H1 (cell line): ENCODE data around the gene C1RL. TPM values are rescaled to one million over a fixed set of nuclear protein-coding genes. Genes with fewer than 3 reads are reported as not detected.

Experiments
- CTCF ChIA-PET: fragments of 300-600 bp; sonication (Branson Sonifier 250); formaldehyde crosslinking; loops from one replicate; lab custom pipeline; 2021; ENCODE audit not compliant: partially characterized antibody; lab: Charles Lee
- POLR2A ChIA-PET: fragments of 300-600 bp; sonication (Branson Sonifier 250); formaldehyde crosslinking; loops from one replicate; lab custom pipeline; 2021; ENCODE audit warnings: inconsistent platforms; ENCODE audit not compliant: partially characterized antibody; lab: Charles Lee
- DNase-seq, 2 experiments: peaks; one replicate each; pipeline versions ENCODE4 v3.0.0 to v3.0.0-alpha.2; 2010 to 2022; ENCODE audit warnings: low spot score in 2 of 2, low read depth in 1 of 2, mixed read lengths in 1 of 2
- FAIRE-seq: peaks from 2 replicates; lab custom pipeline; 2011; peaks lifted over from hg19 to GRCh38; lab: Jason Lieb, UNC
- H2AFZ ChIP-seq: 2 replicates; pipeline ENCODE4 v1.8.1; 2012; ENCODE audit warnings: low read length, inconsistent platforms
- H2AK5ac ChIP-seq: 2 replicates; pipeline ENCODE4 v1.6.1; 2013; ENCODE audit warnings: low read depth, low read length
- H2BK120ac ChIP-seq: replicated peaks from 2 replicates; pipeline ENCODE3; 2013; ENCODE audit warnings: low read depth, low read length, inconsistent platforms
- H2BK12ac ChIP-seq: 2 replicates; pipeline ENCODE4 v1.6.1; 2013; ENCODE audit warnings: low read depth, low read length
- H2BK15ac ChIP-seq: 2 replicates; pipeline ENCODE4 v1.6.1; 2013; ENCODE audit warnings: low read length
- H2BK20ac ChIP-seq: 2 replicates; pipeline ENCODE4 v1.6.1; 2013; ENCODE audit warnings: low read length
- H2BK5ac ChIP-seq: 2 replicates; pipeline ENCODE4 v1.6.1; 2013; ENCODE audit warnings: low read depth, low read length
- H3K14ac ChIP-seq: 2 replicates; pipeline ENCODE4 v1.6.1; 2013; ENCODE audit warnings: inconsistent platforms; ENCODE audit not compliant: insufficient read length
- H3K18ac ChIP-seq: 2 replicates; pipeline ENCODE4 v1.6.1; 2013; ENCODE audit warnings: low read length; ENCODE audit errors: extremely low read depth
- H3K23ac ChIP-seq: 2 replicates; pipeline ENCODE4 v1.6.1; 2013; ENCODE audit warnings: inconsistent platforms; ENCODE audit not compliant: insufficient read length
- H3K23me2 ChIP-seq: 2 replicates; pipeline ENCODE4 v1.6.1; 2013; ENCODE audit warnings: low read depth, low read length
- H3K27ac ChIP-seq: 2 replicates; pipeline ENCODE4 v1.6.1; 2011; ENCODE audit warnings: low read depth, low read length, inconsistent platforms
- H3K27me3 ChIP-seq, 4 experiments: replicated peaks in 1 of 4; 1 replicate in 1 of 4; 2 replicates in 3 of 4; pipeline versions ENCODE4 v1.6.1 to v1.8.1; 2011 to 2013; ENCODE audit warnings: low read length in 3 of 4, mild to moderate bottlenecking in 3 of 4, inconsistent platforms in 2 of 4, mixed read lengths in 2 of 4, moderate library complexity in 1 of 4; ENCODE audit not compliant: control insufficient read depth in 3 of 4, insufficient read depth in 3 of 4; ENCODE audit errors: extremely low read depth in 1 of 4
- H3K36me3 ChIP-seq, 4 experiments: 2 replicates each; pipeline versions ENCODE4 v1.6.1 to v1.8.1; 2011 to 2013; ENCODE audit warnings: mild to moderate bottlenecking in 4 of 4, low read length in 3 of 4, moderate library complexity in 2 of 4, control low read depth in 1 of 4, inconsistent platforms in 1 of 4; ENCODE audit not compliant: insufficient read depth in 4 of 4, control insufficient read depth in 2 of 4
- H3K4ac ChIP-seq: replicated peaks from 2 replicates; pipeline ENCODE3; 2013; ENCODE audit warnings: low read length, low read depth, mixed read lengths, inconsistent platforms; ENCODE audit not compliant: insufficient read length
- H3K4me1 ChIP-seq, 4 experiments: replicated peaks in 1 of 4; 1 replicate in 1 of 4; 2 replicates in 3 of 4; pipeline versions ENCODE4 v1.6.1 to v1.8.1; 2011 to 2013; ENCODE audit warnings: low read length in 3 of 4, inconsistent platforms in 2 of 4, mixed read lengths in 1 of 4; ENCODE audit not compliant: insufficient read depth in 4 of 4, control insufficient read depth in 3 of 4
- H3K4me2 ChIP-seq, 2 experiments: 2 replicates each; pipeline versions ENCODE4 v1.6.1 to v1.8.1; 2011 to 2013; ENCODE audit warnings: low read depth in 2 of 2, low read length in 2 of 2, control low read depth in 1 of 2, inconsistent platforms in 1 of 2, mild to moderate bottlenecking in 1 of 2; ENCODE audit not compliant: insufficient read depth in 1 of 2
- H3K4me3 ChIP-seq, 4 experiments: fragments of 200-600, 300-600 bp in 1 of 4; sonication (generic), shearing (Covaris generic), sonication (Bioruptor Twin) in 1 of 4; 2 replicates each; pipeline versions ENCODE4 v1.5.1 to v1.8.1; 2011 to 2016; ENCODE audit warnings: low read length in 4 of 4, low read depth in 3 of 4, control low read depth in 2 of 4, inconsistent platforms in 2 of 4, mild to moderate bottlenecking in 2 of 4, mixed read lengths in 1 of 4, moderate library complexity in 1 of 4; ENCODE audit not compliant: insufficient read depth in 2 of 4; ENCODE audit errors: extremely low read depth in 1 of 4
- H3K56ac ChIP-seq: replicated peaks from 2 replicates; pipeline ENCODE3; 2013; ENCODE audit warnings: low read depth, mild to moderate bottlenecking, mixed read lengths, low read length, inconsistent platforms; ENCODE audit not compliant: insufficient read length
- H3K79me1 ChIP-seq: 2 replicates; pipeline ENCODE4 v1.6.1; 2013; ENCODE audit warnings: low read depth, low read length, control low read depth
- H3K79me2 ChIP-seq, 2 experiments: 2 replicates each; pipeline versions ENCODE4 v1.6.1 to v1.8.1; 2012 to 2013; ENCODE audit warnings: low read length in 2 of 2, mild to moderate bottlenecking in 2 of 2, inconsistent platforms in 1 of 2; ENCODE audit not compliant: insufficient read depth in 2 of 2, control insufficient read depth in 1 of 2
- H3K9ac ChIP-seq, 4 experiments: replicated peaks in 1 of 4; 1 replicate in 1 of 4; 2 replicates in 3 of 4; pipeline versions ENCODE4 v1.6.1 to v1.8.1; 2011 to 2013; ENCODE audit warnings: low read depth in 3 of 4, low read length in 3 of 4, control low read depth in 2 of 4, mild to moderate bottlenecking in 2 of 4, moderate library complexity in 2 of 4, inconsistent platforms in 1 of 4; ENCODE audit errors: extremely low read depth in 1 of 4
- H3K9me3 ChIP-seq, 2 experiments: 2 replicates each; pipeline versions ENCODE4 v1.6.1 to v1.8.1; 2012 to 2013; ENCODE audit warnings: mild to moderate bottlenecking in 2 of 2, moderate library complexity in 2 of 2, control low read depth in 1 of 2, inconsistent platforms in 1 of 2, low read depth in 1 of 2, low read length in 1 of 2, mixed read lengths in 1 of 2; ENCODE audit not compliant: insufficient read depth in 2 of 2
- H4K20me1 ChIP-seq, 2 experiments: replicated peaks in 1 of 2; 2 replicates each; pipeline versions ENCODE3 to v1.8.1; 2011 to 2013; ENCODE audit warnings: inconsistent platforms in 2 of 2, low read length in 2 of 2, mild to moderate bottlenecking in 1 of 2; ENCODE audit not compliant: insufficient read depth in 2 of 2, control insufficient read depth in 1 of 2
- H4K5ac ChIP-seq: 2 replicates; pipeline ENCODE4 v1.6.1; 2013; ENCODE audit warnings: low read length, low read depth, mixed read lengths, inconsistent platforms; ENCODE audit not compliant: insufficient read length
- H4K8ac ChIP-seq: 2 replicates; pipeline ENCODE4 v1.8.0; 2013; ENCODE audit warnings: mild to moderate bottlenecking, moderate library complexity, low read length, inconsistent platforms; ENCODE audit not compliant: insufficient read depth; ENCODE audit errors: extremely low read depth
- H4K91ac ChIP-seq: replicated peaks from 2 replicates; pipeline ENCODE3; 2013; ENCODE audit warnings: low read length, mixed read lengths, inconsistent platforms; ENCODE audit not compliant: insufficient read length
- MAX ChIP-seq: IDR thresholded peaks from 2 replicates; pipeline ENCODE4 v1.6.1; 2012; ENCODE audit warnings: inconsistent platforms
- WGBS, 2 experiments: shearing (Covaris generic) in 1 of 2; methylation state at CpG; one replicate each; pipeline versions ENCODE4 v1.1.6 to v1.1.7; 2013 to 2015; ENCODE audit warnings: low lambda C conversion rate in 2 of 2, mixed read lengths in 2 of 2, inconsistent platforms in 1 of 2, low coverage in 1 of 2, missing lambda C conversion rate in 1 of 2; ENCODE audit not compliant: insufficient replicate concordance in 2 of 2, insufficient coverage in 1 of 2, insufficient read length in 1 of 2; ENCODE audit errors: extremely low coverage in 1 of 2, missing lambda C conversion rate in 1 of 2; 5-methylcytosine and 5-hydroxymethylcytosine counted together
- polyA plus RNA-seq, 7 experiments: library from polyadenylated mRNA; depleted of rRNA in 3 of 7; stranded (reverse) in 5 of 7; unstranded in 2 of 7; fragments of >200 nt in 5 of 7; fragments of 200-250 nt in 2 of 7; gene quantifications; 1 replicate in 5 of 7; 2 replicates in 1 of 7; 4 replicates in 1 of 7; pipeline versions ENCODE4 v1.2.1 to v1.2.3, GENCODE V29; 2011 to 2013; ENCODE audit warnings: missing spikeins in 2 of 7, mixed read lengths in 2 of 7
- total RNA-seq: library from RNA; stranded (reverse); fragmentation: NEBNext Ultra II Directional; extraction: Animal tissue kit (Norgen Biotek cat#: 25700); gene quantifications from 2 replicates; pipeline ENCODE4 v1.2.1, GENCODE V29; 2021
- TF ChIP-seq, protein P1 (sequence below): IDR thresholded peaks from 2 replicates; pipeline ENCODE4 v1.6.1; 2012; ENCODE audit warnings: low read length, inconsistent platforms

C1RL gene
- total and polyA plus RNA-seq, 2 of the 8 experiments (the other 6 are each of a cell fraction or from before 2014, with no cell fraction given), result 11.4 to 15.5 TPM

DNA sequence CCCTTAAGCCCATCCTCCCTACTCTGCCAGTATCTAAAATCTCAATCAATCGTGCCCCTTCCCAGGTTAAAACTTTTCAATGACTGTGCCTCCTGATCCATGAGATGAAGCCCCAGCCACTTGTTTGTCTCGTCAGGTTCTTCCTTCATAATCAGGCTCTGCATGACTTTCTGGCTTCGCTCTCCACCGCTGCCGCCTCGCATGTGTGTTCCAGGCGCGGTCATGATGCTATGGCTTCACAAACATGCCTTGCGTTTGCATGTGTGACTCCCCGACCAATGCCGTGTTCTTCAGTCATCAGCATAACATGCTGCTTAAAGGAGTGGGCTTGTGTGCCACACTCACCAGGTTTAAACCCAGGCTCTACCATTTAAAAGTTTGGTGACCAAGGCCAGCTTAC, 5.0 kb upstream of the C1RL start:
- Histone ChIP-seq H3K9ac (no peak overlapping the region), H4K5ac (no peak overlapping the region), H2BK5ac (no peak overlapping the region), H3K18ac (no peak overlapping the region), H3K4me2 (no peak overlapping the region), H2BK120ac (no peak overlapping the region), H4K20me1 (peaks cover 0 to 1% of the 10 kb centered on the region in 2 experiments), H3K27me3 (no peaks in the 10 kb centered on the region), H3K23ac (no peak overlapping the region), H3K56ac (no peak overlapping the region), H2AFZ (no peak overlapping the region), H2BK12ac (no peak overlapping the region), H3K4ac (no peak overlapping the region), H3K27ac (no peak overlapping the region), H4K91ac (no peak overlapping the region), H3K79me1 (no peaks in the 10 kb centered on the region), H3K36me3 (no peaks in the 10 kb centered on the region), H3K4me3 (no peak overlapping the region), H3K4me1 (no peaks in the 10 kb centered on the region), H2AK5ac (no peak overlapping the region), H3K23me2 (no peaks in the 10 kb centered on the region; the same call in 1 of the 2 replicates)
- no peak for DNase-seq
- FAIRE-seq, result no peak
- WGBS, 2 experiments, result 95% methylated on average over 11 of the region's 11 CpGs; no CpG with 5 or more reads in 1 of the 2 experiments
- ChIA-PET POLR2A (interaction anchor here (1.0 to 2.3 kb wide), 7 partner anchors 11 to 245 kb away, joined by 4 to 14 read pairs (median 5); partner anchors contain the start of genes C12orf57, C1S and RNU7-1), CTCF (interaction anchor here (0.7 to 4.1 kb wide), 30 partner anchors 8 to 164 kb away, joined by 3 to 58 read pairs (median 5); partner anchors contain the start of genes C1R and C1S)
- TF ChIP-seq, protein P1, sequence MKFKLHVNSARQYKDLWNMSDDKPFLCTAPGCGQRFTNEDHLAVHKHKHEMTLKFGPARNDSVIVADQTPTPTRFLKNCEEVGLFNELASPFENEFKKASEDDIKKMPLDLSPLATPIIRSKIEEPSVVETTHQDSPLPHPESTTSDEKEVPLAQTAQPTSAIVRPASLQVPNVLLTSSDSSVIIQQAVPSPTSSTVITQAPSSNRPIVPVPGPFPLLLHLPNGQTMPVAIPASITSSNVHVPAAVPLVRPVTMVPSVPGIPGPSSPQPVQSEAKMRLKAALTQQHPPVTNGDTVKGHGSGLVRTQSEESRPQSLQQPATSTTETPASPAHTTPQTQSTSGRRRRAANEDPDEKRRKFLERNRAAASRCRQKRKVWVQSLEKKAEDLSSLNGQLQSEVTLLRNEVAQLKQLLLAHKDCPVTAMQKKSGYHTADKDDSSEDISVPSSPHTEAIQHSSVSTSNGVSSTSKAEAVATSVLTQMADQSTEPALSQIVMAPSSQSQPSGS, result no peak
- TF ChIP-seq MAX, result no peak
- TF ChIP-seq, all 59 proteins: peak for 0
- Histone ChIP-seq H4K8ac (no peak overlapping the region), H3K9me3 (no peaks in the 10 kb centered on the region), H3K14ac (no peak overlapping the region), H2BK15ac (no peak overlapping the region), H2BK20ac (no peak overlapping the region), H3K79me2 (no peaks in the 10 kb centered on the region)
